ENCODE data around the gene FAM107B. TPM values are rescaled to one million over a fixed set of nuclear protein-coding genes. Genes with fewer than 3 reads are reported as not detected.

The FAM107B gene
- total and polyA plus RNA-seq, 2 experiments from 2014 or later = 11.0 to 17.6 TPM

DNA sequence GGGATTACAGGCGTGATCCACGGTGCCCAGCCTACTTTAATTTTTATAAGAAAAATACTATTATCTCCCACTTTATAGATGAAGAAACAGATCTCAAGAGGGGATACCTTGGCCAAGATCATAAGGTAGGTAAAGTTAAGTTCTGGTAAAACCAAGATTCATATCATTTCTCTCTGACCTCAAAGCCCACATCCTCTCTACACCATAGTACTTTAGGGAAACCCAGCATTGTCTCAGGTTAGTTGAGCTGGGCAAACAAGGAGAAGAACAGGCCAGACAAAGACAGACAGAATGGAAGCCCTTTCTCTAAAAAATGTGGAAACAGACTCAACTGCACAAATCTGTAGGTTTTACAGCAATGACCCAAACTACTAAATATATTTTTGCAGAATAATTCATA lies 246.2 kb downstream of the FAM107B start (continued):
- TF ChIP-seq NANOG (IDR thresholded peaks at IDR 0.05; ENCODE audit: borderline replicate concordance) = no peak

DNA sequence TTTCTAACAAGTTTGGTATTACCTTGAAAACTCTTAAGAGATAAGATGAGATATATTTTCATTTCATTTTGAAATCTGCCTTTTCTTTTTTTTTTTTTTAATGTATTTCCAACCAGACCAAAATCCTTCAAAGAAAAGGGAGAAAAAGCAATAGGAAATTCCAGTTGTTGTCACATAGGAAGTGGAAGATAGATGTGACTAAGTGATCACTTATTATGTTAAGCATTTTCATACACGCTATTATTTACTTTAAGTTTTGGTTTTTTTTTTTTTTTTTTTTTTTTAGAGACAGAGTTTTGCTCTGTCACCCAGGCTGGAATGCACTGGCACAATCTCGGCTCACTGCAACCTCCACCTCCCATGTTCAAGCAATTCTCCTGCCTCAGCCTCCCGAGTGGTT lies 246.8 kb downstream of the FAM107B start:
- H3K27me3 ChIP-seq (ENCODE audit: insufficient read depth) = no peaks in the 10 kb centered on the region
- no peak overlapping the region for H3K4me3 Mint-ChIP-seq
- H3K27me3 Mint-ChIP-seq (ENCODE audit: insufficient read depth, low read depth, poor library complexity) = peaks cover 2% of the 10 kb centered on the region
- H3K4me3 ChIP-seq = no peak overlapping the region
- H4K20me1 ChIP-seq (replicated peaks; ENCODE audit: insufficient read depth) = peaks cover 4% of the 10 kb centered on the region; the same call in 1 of the 2 replicates
- no peak for TF ChIP-seq CREB1 (CRISPR knock-in tag; IDR thresholded peaks at IDR 0.05; ENCODE audit: low read depth)
- no peaks in the 10 kb centered on the region for H3K9me2 ChIP-seq (ENCODE audit: insufficient read depth)
- no peak overlapping the region for H3K4me2 ChIP-seq
- DNase-seq (ENCODE audit: low spot score) (no peak), ATAC-seq (no peak)
- H3K79me2 ChIP-seq (replicated peaks; ENCODE audit: insufficient read depth) = no peaks in the 10 kb centered on the region
- no peaks in the 10 kb centered on the region; the same call in 2 of the 3 replicates for H3K36me3 Mint-ChIP-seq (ENCODE audit: low read depth)
- H3F3A ChIP-seq (replicated peaks; ENCODE audit: low read depth) = no peaks in the 10 kb centered on the region
- no peaks in the 10 kb centered on the region for H3K9me3 Mint-ChIP-seq
- H3K27ac ChIP-seq (ENCODE audit: low read depth) = no peak overlapping the region
- no peak overlapping the region for H3K27ac Mint-ChIP-seq
- no peaks in the 10 kb centered on the region for H3K36me3 ChIP-seq (ENCODE audit: insufficient read depth)
- no peaks in the 10 kb centered on the region for H3K4me1 ChIP-seq (ENCODE audit: insufficient read depth)
- no peak overlapping the region for H2AFZ ChIP-seq
- H3K4me1 Mint-ChIP-seq = no peaks in the 10 kb centered on the region

DNA sequence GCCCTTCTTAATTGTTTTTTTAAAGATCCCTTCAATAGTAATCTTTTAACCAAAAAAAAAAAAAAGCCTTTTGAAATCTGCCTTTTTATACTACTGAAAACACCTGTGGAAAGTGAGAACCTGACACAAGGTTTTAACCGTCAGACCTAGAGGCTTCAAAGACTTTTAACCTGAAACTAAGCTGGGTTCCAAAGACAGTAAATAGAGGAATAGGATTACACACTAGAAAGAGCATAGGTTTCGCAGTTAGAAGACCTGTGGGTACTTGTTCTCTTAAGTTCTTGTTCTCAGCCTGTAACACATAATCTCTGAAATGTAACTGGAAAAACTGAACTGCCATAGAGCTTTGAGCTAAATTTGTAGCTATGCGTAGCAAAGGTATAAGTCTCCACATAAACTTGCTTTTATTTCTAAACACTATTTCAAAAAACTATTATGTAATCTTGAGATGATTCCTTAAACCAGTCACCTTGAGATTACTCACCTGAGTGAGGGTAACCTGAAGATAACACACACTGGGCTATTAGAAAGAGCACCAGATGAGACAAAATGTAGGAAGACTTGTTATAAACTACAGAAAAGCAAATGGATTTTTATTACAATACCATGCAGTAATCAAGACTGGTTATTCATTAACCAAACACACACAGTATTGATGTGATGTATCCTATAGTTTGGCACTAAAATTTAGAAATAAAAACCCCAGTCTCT lies 247.4 kb downstream of the FAM107B start:
- no peaks in the 10 kb centered on the region for H3K4me1 Mint-ChIP-seq
- Histone ChIP-seq H3K79me2 (replicated peaks; ENCODE audit: insufficient read depth) (no peaks in the 10 kb centered on the region), H3K4me1 (ENCODE audit: insufficient read depth) (no peaks in the 10 kb centered on the region), H3K4me3 (no peak overlapping the region), H3K36me3 (ENCODE audit: insufficient read depth) (no peaks in the 10 kb centered on the region), H3K27me3 (ENCODE audit: insufficient read depth) (no peaks in the 10 kb centered on the region), H3F3A (replicated peaks; ENCODE audit: low read depth) (no peaks in the 10 kb centered on the region), H2AFZ (no peak overlapping the region), H3K27ac (ENCODE audit: low read depth) (no peak overlapping the region), H3K9me2 (ENCODE audit: insufficient read depth) (no peaks in the 10 kb centered on the region), H3K4me2 (no peak overlapping the region), H4K20me1 (replicated peaks; ENCODE audit: insufficient read depth) (peaks cover 4% of the 10 kb centered on the region; the same call in 1 of the 2 replicates)
- H3K9me3 Mint-ChIP-seq = no peaks in the 10 kb centered on the region
- no peak overlapping the region for H3K27ac Mint-ChIP-seq
- no peak for ATAC-seq
- H3K4me3 Mint-ChIP-seq = no peak overlapping the region
- no peak for DNase-seq (ENCODE audit: low spot score)
- H3K36me3 Mint-ChIP-seq (ENCODE audit: low read depth) = no peaks in the 10 kb centered on the region; the same call in 2 of the 3 replicates
- H3K27me3 Mint-ChIP-seq (ENCODE audit: insufficient read depth, low read depth, poor library complexity) = peaks cover 2% of the 10 kb centered on the region
- TF ChIP-seq, protein P1, sequence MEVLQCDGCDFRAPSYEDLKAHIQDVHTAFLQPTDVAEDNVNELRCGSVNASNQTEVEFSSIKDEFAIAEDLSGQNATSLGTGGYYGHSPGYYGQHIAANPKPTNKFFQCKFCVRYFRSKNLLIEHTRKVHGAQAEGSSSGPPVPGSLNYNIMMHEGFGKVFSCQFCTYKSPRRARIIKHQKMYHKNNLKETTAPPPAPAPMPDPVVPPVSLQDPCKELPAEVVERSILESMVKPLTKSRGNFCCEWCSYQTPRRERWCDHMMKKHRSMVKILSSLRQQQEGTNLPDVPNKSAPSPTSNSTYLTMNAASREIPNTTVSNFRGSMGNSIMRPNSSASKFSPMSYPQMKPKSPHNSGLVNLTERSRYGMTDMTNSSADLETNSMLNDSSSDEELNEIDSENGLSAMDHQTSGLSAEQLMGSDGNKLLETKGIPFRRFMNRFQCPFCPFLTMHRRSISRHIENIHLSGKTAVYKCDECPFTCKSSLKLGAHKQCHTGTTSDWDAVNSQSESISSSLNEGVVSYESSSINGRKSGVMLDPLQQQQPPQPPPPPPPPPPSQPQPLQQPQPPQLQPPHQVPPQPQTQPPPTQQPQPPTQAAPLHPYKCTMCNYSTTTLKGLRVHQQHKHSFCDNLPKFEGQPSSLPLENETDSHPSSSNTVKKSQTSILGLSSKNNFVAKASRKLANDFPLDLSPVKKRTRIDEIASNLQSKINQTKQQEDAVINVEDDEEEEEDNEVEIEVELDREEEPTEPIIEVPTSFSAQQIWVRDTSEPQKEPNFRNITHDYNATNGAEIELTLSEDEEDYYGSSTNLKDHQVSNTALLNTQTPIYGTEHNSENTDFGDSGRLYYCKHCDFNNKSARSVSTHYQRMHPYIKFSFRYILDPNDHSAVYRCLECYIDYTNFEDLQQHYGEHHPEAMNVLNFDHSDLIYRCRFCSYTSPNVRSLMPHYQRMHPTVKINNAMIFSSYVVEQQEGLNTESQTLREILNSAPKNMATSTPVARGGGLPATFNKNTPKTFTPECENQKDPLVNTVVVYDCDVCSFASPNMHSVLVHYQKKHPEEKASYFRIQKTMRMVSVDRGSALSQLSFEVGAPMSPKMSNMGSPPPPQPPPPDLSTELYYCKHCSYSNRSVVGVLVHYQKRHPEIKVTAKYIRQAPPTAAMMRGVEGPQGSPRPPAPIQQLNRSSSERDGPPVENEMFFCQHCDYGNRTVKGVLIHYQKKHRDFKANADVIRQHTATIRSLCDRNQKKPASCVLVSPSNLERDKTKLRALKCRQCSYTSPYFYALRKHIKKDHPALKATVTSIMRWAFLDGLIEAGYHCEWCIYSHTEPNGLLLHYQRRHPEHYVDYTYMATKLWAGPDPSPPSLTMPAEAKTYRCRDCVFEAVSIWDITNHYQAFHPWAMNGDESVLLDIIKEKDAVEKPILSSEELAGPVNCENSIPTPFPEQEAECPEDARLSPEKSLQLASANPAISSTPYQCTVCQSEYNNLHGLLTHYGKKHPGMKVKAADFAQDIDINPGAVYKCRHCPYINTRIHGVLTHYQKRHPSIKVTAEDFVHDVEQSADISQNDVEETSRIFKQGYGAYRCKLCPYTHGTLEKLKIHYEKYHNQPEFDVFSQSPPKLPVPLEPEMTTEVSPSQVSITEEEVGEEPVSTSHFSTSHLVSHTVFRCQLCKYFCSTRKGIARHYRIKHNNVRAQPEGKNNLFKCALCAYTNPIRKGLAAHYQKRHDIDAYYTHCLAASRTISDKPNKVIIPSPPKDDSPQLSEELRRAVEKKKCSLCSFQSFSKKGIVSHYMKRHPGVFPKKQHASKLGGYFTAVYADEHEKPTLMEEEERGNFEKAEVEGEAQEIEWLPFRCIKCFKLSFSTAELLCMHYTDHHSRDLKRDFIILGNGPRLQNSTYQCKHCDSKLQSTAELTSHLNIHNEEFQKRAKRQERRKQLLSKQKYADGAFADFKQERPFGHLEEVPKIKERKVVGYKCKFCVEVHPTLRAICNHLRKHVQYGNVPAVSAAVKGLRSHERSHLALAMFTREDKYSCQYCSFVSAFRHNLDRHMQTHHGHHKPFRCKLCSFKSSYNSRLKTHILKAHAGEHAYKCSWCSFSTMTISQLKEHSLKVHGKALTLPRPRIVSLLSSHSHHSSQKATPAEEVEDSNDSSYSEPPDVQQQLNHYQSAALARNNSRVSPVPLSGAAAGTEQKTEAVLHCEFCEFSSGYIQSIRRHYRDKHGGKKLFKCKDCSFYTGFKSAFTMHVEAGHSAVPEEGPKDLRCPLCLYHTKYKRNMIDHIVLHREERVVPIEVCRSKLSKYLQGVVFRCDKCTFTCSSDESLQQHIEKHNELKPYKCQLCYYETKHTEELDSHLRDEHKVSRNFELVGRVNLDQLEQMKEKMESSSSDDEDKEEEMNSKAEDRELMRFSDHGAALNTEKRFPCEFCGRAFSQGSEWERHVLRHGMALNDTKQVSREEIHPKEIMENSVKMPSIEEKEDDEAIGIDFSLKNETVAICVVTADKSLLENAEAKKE (CRISPR knock-in tag; IDR thresholded peaks at IDR 0.05) = no peak
- TF ChIP-seq, protein P2, sequence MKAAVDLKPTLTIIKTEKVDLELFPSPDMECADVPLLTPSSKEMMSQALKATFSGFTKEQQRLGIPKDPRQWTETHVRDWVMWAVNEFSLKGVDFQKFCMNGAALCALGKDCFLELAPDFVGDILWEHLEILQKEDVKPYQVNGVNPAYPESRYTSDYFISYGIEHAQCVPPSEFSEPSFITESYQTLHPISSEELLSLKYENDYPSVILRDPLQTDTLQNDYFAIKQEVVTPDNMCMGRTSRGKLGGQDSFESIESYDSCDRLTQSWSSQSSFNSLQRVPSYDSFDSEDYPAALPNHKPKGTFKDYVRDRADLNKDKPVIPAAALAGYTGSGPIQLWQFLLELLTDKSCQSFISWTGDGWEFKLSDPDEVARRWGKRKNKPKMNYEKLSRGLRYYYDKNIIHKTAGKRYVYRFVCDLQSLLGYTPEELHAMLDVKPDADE (IDR thresholded peaks at IDR 0.05) = no peak
- TF ChIP-seq CREB1 (CRISPR knock-in tag; IDR thresholded peaks at IDR 0.05; ENCODE audit: low read depth) (no peak), ZNF114 (CRISPR knock-in tag; IDR thresholded peaks at IDR 0.05) (no peak), STAT1 (IDR thresholded peaks at IDR 0.05; ENCODE audit: unreplicated experiment) (no peak), EZH2 (IDR thresholded peaks at IDR 0.05; ENCODE audit: low read depth, unreplicated experiment) (no peak), NANOG (IDR thresholded peaks at IDR 0.05; ENCODE audit: borderline replicate concordance) (no peak)
- TF ChIP-seq, protein P3, sequence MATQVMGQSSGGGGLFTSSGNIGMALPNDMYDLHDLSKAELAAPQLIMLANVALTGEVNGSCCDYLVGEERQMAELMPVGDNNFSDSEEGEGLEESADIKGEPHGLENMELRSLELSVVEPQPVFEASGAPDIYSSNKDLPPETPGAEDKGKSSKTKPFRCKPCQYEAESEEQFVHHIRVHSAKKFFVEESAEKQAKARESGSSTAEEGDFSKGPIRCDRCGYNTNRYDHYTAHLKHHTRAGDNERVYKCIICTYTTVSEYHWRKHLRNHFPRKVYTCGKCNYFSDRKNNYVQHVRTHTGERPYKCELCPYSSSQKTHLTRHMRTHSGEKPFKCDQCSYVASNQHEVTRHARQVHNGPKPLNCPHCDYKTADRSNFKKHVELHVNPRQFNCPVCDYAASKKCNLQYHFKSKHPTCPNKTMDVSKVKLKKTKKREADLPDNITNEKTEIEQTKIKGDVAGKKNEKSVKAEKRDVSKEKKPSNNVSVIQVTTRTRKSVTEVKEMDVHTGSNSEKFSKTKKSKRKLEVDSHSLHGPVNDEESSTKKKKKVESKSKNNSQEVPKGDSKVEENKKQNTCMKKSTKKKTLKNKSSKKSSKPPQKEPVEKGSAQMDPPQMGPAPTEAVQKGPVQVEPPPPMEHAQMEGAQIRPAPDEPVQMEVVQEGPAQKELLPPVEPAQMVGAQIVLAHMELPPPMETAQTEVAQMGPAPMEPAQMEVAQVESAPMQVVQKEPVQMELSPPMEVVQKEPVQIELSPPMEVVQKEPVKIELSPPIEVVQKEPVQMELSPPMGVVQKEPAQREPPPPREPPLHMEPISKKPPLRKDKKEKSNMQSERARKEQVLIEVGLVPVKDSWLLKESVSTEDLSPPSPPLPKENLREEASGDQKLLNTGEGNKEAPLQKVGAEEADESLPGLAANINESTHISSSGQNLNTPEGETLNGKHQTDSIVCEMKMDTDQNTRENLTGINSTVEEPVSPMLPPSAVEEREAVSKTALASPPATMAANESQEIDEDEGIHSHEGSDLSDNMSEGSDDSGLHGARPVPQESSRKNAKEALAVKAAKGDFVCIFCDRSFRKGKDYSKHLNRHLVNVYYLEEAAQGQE (IDR thresholded peaks at IDR 0.05; ENCODE audit: unreplicated experiment) = no peak

Data from GM23338 (cell line).